KMS-11 (cell line): ENCODE results near the gene EFCAB7.

Experiments used
- H2AFZ ChIP-seq: fragments of 200-600 bp; sonication (generic); 2 replicates; pipeline ENCODE4 v1.6.1; 2016; ENCODE audit warnings: antibody characterized with exemption, mixed run types, low read depth
- H3K27ac ChIP-seq: fragments of 200-600 bp; sonication (generic); 2 replicates; pipeline ENCODE4 v1.6.1; 2016; ENCODE audit warnings: mild to moderate bottlenecking, mixed run types
- H3K27me3 ChIP-seq: fragments of 200-600 bp; sonication (generic); 2 replicates; pipeline ENCODE4 v1.6.1; 2017; ENCODE audit warnings: mild to moderate bottlenecking, low read depth, mixed run types, moderate library complexity; ENCODE audit not compliant: insufficient read depth
- H3K36me3 ChIP-seq: fragments of 200-600 bp; sonication (generic); 2 replicates; pipeline ENCODE4 v1.6.1; 2017; ENCODE audit warnings: mild to moderate bottlenecking, mixed run types; ENCODE audit not compliant: insufficient read depth
- H3K4me1 ChIP-seq: fragments of 200-600 bp; sonication (generic); 2 replicates; pipeline ENCODE4 v1.6.1; 2016; ENCODE audit warnings: mild to moderate bottlenecking, low read depth, mixed run types; ENCODE audit not compliant: poor library complexity, severe bottlenecking
- H3K4me2 ChIP-seq: fragments of 200-600 bp; sonication (generic); 2 replicates; pipeline ENCODE4 v1.7.0; 2016; ENCODE audit warnings: mild to moderate bottlenecking, mixed run types
- H3K4me3 ChIP-seq: fragments of 200-600 bp; sonication (generic); IDR thresholded peaks from 2 replicates; pipeline ENCODE4 v1.6.1; 2017; ENCODE audit warnings: low read depth, low read length, mixed read lengths; ENCODE audit not compliant: insufficient read depth
- H3K79me2 ChIP-seq: fragments of 200-600 bp; sonication (generic); 2 replicates; pipeline ENCODE4 v1.6.1; 2016; ENCODE audit warnings: low read depth, mixed run types; ENCODE audit not compliant: insufficient read depth
- H3K9ac ChIP-seq: fragments of 200-600 bp; sonication (generic); 2 replicates; pipeline ENCODE4 v1.6.1; 2016; ENCODE audit warnings: mild to moderate bottlenecking, mixed run types
- H4K20me1 ChIP-seq: fragments of 200-600 bp; sonication (generic); 2 replicates; pipeline ENCODE4 v1.6.1; 2016; ENCODE audit warnings: mild to moderate bottlenecking, mixed run types; ENCODE audit not compliant: insufficient read depth
- TF ChIP-seq, protein P1 (sequence below): fragments of 200-600 bp; sonication (generic); conservative IDR thresholded peaks from 2 replicates; pipeline ENCODE4 v1.6.1; 2017; ENCODE audit warnings: low read depth, mild to moderate bottlenecking, antibody characterized with exemption, low read length, moderate library complexity, mixed read lengths

The EFCAB7 gene

DNA sequence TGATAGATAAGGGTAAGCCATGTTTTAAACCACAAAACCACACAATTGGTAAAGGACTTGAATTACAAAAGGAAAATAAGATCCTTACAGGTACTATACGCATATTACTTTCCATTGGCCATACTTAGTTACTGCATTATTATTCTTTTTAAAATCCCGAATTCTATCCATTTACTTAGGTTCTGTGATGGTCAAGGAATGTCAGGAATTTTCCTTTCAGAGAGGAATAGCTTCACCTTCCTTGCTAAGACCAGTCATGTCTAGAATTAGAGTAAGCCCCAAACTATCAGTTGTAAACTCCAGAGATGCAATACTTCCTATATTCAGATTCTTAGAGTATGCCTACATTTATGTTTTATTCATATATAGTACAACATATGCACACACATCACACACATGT lies 13.7 kb downstream of the EFCAB7 start:
- TF ChIP-seq, protein P1, sequence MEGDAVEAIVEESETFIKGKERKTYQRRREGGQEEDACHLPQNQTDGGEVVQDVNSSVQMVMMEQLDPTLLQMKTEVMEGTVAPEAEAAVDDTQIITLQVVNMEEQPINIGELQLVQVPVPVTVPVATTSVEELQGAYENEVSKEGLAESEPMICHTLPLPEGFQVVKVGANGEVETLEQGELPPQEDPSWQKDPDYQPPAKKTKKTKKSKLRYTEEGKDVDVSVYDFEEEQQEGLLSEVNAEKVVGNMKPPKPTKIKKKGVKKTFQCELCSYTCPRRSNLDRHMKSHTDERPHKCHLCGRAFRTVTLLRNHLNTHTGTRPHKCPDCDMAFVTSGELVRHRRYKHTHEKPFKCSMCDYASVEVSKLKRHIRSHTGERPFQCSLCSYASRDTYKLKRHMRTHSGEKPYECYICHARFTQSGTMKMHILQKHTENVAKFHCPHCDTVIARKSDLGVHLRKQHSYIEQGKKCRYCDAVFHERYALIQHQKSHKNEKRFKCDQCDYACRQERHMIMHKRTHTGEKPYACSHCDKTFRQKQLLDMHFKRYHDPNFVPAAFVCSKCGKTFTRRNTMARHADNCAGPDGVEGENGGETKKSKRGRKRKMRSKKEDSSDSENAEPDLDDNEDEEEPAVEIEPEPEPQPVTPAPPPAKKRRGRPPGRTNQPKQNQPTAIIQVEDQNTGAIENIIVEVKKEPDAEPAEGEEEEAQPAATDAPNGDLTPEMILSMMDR = no peak
- no peaks in the 10 kb centered on the region for H4K20me1 ChIP-seq

DNA sequence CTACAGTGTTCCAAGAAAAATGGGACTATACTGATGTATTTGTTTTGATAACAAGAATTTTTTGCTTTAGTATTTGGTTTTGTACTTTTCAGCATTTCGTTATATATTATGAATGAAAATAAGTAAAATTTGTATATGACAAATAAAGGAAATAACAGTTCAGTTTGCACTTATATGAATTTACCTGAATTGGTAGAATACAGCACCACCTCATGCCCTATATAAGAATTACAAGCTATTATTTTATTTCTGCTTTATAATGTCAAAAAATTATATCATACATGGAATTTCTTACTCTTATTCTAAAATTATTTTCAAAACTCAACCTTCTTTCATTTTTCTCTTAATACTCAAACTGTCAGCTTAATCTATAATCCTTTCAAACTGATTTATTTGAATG lies 14.6 kb downstream of the EFCAB7 start:
- no peaks in the 10 kb centered on the region for H4K20me1 ChIP-seq
- H3K9ac ChIP-seq = no peak overlapping the region
- no peaks in the 10 kb centered on the region for H3K27me3 ChIP-seq
- no peaks in the 10 kb centered on the region for H3K4me1 ChIP-seq
- H2AFZ ChIP-seq = no peak overlapping the region
- no peaks in the 10 kb centered on the region for H3K79me2 ChIP-seq
- H3K27ac ChIP-seq = no peak overlapping the region
- H3K4me2 ChIP-seq = no peak overlapping the region
- H3K36me3 ChIP-seq = no peaks in the 10 kb centered on the region
- no peak overlapping the region for H3K4me3 ChIP-seq
- TF ChIP-seq, protein P1 = peak; percentile 63

More for the DNA sequence above, 13.7 kb downstream of the EFCAB7 start:
- H3K9ac ChIP-seq = no peak overlapping the region
- no peaks in the 10 kb centered on the region for H3K36me3 ChIP-seq
- H3K4me2 ChIP-seq = no peak overlapping the region
- H3K79me2 ChIP-seq = no peaks in the 10 kb centered on the region
- H2AFZ ChIP-seq = no peak overlapping the region
- no peak overlapping the region for H3K27ac ChIP-seq
- H3K27me3 ChIP-seq = no peaks in the 10 kb centered on the region
- H3K4me1 ChIP-seq = no peaks in the 10 kb centered on the region
- H3K4me3 ChIP-seq = no peak overlapping the region

DNA sequence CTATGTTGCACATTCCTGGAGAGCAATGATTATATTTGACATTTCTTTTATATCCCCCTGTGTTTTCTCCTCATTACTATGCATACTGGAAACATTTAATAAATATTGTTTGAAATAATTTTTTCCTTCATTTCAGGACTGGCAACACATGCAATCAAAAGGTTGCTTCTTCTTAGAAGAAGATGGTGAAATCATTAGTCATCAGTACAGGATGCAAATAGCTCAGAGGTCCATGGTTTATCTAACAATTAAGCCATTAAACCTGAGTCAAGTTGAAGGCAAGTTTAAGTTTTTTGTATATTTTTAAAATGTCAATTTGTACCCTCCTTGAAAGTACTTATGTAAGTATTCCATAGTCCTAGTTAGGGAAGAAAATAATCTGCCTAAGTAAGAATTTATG lies 22.5 kb downstream of the EFCAB7 start:
- H3K27me3 ChIP-seq = no peaks in the 10 kb centered on the region
- H3K9ac ChIP-seq = no peak overlapping the region
- no peaks in the 10 kb centered on the region for H3K79me2 ChIP-seq
- H3K36me3 ChIP-seq = no peaks in the 10 kb centered on the region
- H3K4me2 ChIP-seq = no peak overlapping the region
- H2AFZ ChIP-seq = no peak overlapping the region
- H3K4me1 ChIP-seq = no peaks in the 10 kb centered on the region
- H3K4me3 ChIP-seq = no peak overlapping the region
- H4K20me1 ChIP-seq = no peaks in the 10 kb centered on the region
- no peak overlapping the region for H3K27ac ChIP-seq
- TF ChIP-seq, protein P1 = no peak

DNA sequence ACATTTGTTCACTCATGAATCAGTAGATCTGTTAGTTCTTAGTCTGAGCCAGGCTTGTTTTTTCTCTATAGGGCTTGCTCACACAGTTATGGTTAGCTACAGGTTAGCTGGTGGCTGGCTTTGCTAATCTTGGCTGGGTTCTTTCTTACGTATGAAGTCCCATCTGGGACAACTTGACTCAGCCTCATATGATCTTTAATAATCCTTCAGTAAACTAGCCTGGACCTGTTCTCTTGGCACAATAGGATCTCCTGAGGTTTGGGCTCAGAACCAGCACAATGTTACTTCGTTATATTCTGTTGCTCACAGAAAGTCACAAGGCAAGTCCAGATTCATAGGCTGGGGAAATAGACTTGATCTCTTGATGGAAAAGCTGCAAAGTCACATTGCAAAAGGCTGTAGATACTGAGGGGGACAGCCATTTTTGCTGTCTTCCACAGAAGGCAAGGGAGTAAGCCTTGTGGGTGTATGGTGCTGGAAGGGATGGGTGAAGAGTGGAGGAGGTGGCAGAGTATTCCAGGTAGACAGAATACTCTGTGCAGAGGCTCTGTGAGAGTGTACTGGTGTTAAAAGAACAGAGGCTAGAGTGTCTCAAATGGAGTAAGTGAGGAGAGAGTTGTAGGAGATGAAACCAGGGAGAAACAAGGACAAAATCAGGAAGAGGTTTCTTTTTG lies 24.4 kb downstream of the EFCAB7 start:
- Histone ChIP-seq H3K36me3 (no peaks in the 10 kb centered on the region), H3K27me3 (no peaks in the 10 kb centered on the region), H2AFZ (no peak overlapping the region), H3K4me2 (no peak overlapping the region), H3K79me2 (no peaks in the 10 kb centered on the region), H3K27ac (no peak overlapping the region), H3K4me3 (no peak overlapping the region), H4K20me1 (no peaks in the 10 kb centered on the region), H3K9ac (no peak overlapping the region), H3K4me1 (no peaks in the 10 kb centered on the region)
- TF ChIP-seq, protein P1 = no peak
